ENCODE results near the gene GNAL.

GRCh38 chr18:11688972-11689668 lies at the start of gene GNAL:
- TF ChIP-seq ARNTL (CRISPR knock-in tag; IDR thresholded peaks at IDR 0.05; ENCODE audit: borderline replicate concordance, low read depth) (no peak), PPARA (CRISPR knock-in tag; IDR thresholded peaks at IDR 0.05; ENCODE audit: borderline replicate concordance) (no peak), PATZ1 (CRISPR knock-in tag; IDR thresholded peaks at IDR 0.05; ENCODE audit: borderline replicate concordance) (no peak), TCF4 (CRISPR knock-in tag; IDR thresholded peaks at IDR 0.05; ENCODE audit: borderline replicate concordance) (no peak), ZNF70 (CRISPR knock-in tag; IDR thresholded peaks at IDR 0.05) (no peak), ZNF565 (CRISPR knock-in tag; conservative IDR thresholded peaks at IDR 0.05; ENCODE audit: low read depth) (no peak), ISL1 (CRISPR knock-in tag; IDR thresholded peaks at IDR 0.05) (no peak), POU6F1 (CRISPR knock-in tag; IDR thresholded peaks at IDR 0.05; ENCODE audit: borderline replicate concordance, low read depth) (no peak), ZFP3 (CRISPR knock-in tag; IDR thresholded peaks at IDR 0.05) (no peak), ZFP30 (CRISPR knock-in tag; IDR thresholded peaks at IDR 0.05) (no peak), RARB (CRISPR knock-in tag; IDR thresholded peaks at IDR 0.05) (no peak), OSR1 (CRISPR knock-in tag; IDR thresholded peaks at IDR 0.05) (no peak), CREB5 (CRISPR knock-in tag; IDR thresholded peaks at IDR 0.05; ENCODE audit: low read depth) (no peak)
